Amniotic stem cell (primary cell): ENCODE measurements around the gene RIOK1.
"Not testable (repeated sequence)": the region's sequence is repeated elsewhere in the genome, so short reads cannot be mapped to it uniquely, and the experiment has no call there.

Experiments used
- DNase-seq: peaks from one replicate; lab custom pipeline; 2025; lab: John Stamatoyannopoulos, UW

Gene RIOK1

DNA sequence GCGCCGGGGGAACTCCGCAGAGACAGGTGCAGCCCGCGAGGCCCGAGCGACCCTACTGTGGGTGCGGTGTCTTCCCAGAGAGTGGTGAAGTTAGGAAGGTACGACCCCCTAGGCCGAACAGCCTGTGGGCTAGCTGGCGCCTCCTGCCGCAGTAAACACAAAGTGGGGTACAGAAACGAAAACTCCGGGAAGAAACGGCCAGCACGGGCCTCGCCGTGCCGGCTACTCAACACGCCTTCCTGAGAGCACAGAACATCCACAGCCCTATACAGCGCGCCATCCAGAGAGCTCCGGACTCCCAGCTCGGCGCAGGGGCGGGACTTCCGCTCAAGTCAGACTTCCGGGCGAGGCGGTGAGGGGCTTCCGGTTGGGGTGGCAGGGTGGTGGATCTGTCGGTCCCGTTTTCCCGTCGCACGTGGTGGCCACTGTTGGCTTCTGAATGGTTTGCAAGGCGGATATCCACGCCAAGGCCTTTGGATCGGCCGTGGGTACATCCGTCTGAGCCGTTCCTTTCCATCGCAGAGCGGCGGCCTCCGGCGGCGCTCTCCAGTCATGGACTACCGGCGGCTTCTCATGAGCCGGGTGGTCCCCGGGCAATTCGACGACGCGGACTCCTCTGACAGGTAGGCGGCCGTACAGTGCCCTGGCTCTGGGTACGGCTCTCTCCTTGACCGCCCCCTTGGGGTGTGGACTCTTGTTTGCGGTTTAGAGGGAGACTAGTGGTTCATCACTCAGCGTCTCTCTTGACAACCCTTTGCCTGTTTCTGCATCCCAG lies at the start of gene RIOK1, which contains the start of gene CAGE1:
Gene RIOK1, plus strand, starts transcription at position 358 of the 775 bp plus-strand sequence. Its CDS starts 195 bp downstream, at position 553.
Gene CAGE1, minus strand, starts transcription at position 292 of the 775 bp plus-strand sequence. CDS start 2,569 bp downstream, outside the sequence.
- peak; percentile 91 for DNase-seq

DNA sequence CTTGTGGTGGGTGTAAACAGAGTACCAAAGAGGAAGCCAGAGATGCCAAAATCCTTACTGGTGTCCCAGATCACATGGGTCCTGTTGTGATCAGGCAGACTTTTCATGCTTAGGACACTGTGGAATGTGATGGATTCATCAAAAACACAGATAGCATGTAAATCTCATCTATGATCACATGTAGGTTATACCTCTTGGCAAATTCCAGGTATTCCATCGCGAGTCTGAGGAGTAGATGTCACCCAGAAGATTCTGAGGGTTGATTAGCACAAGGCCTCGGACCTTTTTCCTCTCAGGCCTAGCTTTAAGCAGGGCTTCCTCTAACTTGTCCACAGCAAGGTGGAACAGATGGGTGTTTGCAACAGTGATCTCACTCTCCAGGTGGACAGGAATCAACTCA lies 48.3 kb upstream of the RIOK1 start:
- no peak for DNase-seq

DNA sequence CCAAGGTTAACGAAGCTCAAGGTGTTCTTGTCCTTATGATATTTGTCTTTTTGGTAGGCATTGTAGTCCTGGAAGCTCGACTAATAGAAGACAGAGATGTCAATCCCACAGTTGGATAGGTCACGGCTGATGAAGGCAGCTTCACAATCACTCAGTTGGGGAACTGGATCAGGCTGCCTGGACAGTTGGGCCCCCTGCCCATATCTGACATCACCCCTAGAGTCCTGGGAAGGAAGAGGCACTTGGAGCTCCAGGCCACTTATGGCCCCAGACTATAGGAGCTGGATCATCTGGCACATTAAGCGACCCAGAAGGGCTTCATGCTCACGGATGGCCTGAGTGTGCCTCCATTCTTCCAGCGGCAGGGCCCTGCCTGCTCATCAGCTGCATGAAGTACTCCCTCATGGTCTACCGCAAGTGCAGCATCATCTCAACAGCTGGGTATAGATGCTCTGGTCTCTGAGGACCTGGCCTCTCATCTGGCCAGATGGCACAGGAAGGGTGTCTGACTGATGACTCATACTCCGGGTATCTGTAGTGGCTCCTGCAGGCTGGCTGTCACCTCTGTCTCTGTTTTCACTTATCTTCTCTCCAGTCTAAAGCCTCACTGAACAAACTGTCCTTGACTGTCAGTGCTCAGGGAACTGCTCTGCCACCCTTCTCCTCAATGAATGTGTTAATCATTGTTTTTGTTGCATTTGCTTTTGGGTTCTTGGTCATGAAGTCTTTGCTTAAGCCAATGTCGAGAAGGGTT lies 47.4 kb upstream of the RIOK1 start:
- DNase-seq = no peak

DNA sequence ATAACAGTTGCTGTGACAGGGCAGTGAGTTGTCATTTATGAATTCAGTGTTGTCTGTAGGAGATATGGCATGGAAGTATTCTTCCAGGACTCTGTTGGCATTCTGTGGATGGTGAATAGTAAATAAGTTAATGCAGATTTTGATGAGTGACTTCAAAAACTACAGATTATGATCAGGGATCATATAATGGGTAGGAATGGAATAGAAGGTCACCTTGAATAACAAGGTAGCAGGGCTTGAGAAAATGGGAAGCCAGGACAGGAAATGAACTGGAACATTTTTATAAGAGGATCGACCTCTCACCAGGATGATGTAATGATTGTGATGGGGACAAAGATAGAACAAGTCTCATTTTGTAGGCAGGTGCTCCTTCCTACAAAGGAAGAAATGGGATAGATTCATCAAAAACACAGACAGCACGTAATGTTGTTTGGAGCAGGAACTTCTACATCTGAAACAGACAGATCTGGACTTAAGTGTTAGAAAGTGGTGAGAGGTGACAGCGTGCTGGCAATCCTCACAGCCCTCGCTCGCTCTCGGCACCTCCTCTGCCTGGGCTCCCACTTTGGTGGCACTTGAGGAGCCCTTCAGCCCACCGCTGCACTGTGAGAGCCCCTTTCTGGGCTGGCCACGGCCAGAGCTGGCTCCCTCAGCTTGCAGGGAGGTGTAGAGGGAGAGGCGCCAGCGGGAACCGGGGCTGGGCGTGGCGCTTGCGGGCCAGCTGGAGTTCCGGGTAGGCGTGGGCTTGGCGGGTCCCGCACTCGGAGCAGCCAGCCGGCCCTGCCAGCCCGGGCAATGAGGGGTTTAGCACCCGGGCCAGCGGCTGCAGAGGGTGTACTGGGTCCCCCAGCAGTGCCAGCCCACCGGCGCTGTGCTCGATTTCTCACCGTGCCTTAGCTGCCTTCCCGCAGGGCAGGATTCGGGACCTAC lies 45.8 kb upstream of the RIOK1 start:
- DNase-seq = no peak

DNA sequence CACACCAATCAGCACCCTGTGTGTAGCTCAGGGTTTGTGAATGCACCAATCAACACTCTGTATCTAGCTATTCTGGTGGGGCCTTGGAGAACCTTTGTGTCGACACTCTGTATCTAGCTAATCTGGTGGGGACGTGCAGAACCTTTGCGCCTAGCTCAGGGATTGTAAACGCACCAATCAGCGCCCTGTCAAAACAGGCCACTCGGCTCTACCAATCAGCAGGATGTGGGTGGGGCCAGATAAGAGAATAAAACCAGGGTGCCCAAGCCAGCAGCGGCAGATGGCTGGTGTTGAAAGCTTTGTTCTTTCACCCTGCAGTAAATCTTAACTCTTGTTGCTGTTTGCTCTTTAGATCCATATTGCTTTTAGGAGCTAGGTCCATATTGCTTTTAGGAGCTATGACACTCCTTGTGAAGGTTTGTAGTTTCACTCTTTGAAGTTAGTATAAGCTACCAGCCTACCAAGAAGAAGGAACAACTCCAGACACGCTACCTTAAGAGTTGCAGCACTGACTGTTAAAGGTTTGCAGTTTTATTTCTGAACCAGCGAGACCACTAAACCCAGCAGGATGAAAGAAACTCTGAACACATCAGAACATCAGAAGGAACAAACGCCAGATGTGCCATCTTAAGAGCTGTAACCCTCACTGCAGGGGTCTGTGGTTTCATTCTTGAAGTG lies 44.7 kb upstream of the RIOK1 start:
- not testable (repeated sequence) for DNase-seq

DNA sequence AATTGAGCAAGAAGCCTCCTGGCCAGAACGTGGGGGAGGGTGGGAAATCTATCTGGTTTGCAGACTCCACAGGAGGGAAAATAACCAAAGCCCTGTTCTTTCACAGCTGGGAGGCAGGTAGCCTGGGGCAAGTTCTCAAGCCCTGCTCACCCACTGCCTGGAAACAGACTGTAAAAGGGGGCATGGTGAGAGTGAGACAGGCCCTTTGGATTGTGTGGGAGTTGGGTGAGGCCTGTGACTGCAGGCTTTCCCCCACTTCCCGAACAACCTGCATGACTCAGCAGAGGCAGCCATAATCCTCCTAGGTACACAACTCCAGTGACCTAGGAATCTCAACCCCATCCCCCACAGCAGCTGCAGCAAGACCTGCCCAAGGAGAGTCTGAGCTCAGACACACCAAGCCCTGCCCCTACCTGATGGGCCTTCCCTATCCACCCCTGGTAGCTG lies 42.0 kb upstream of the RIOK1 start:
- DNase-seq = not testable (repeated sequence)

DNA sequence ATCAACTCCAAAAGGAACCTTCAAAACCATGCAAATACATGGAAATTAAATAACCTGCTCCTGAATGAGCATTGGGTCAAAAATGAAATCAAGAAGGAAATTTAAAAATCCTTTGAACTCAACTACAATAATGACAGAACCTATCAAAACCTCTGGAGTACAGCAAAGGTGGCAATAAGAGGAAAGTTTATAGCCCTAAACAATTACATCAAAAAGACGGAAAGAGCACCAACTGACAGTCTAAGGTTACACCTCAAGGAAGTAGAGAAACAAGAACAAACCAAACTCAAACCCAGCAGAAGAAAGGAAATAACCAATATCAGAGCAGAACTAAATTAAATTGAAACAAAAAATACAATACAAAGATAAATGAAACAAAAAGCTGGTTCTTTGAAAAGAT lies 39.0 kb upstream of the RIOK1 start:
- DNase-seq = not testable (repeated sequence)

DNA sequence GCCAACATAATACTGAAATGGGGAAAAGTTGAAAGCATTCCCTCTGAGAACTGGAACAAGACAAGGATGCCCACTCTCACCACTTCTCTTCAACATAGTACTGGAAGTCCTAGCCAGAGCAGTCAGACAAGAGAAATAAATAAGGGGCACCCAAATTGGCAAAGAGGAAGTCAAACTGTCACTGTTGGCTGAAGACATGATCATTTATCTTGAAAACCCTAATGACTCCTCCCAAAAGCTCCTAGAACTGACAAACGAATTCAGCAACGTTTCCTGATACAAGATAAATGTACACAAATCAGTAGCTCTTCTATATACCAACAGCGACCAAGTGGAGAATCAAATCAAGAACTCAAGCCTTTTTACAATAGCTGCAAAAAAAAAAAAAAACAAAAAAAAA lies 37.7 kb upstream of the RIOK1 start:
- not testable (repeated sequence) for DNase-seq

DNA sequence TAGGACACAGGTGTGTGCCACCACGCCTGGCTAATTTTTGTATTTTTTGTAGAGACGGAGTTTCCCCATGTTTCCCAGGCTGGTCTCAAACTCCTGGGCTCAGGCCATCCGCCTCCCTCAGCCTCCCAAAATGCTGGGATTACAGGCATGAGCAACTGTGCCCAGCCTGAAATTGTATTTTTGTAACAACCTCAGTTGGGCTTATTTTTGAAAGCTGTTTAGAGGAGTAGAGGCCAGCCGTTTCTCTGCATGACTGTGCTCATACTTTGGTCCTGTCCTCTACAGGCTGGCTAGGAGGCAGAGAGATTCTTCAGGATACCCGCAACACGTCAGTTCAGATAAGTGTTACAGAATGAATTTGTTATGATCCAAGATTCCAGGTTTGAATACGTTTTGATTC lies 22.2 kb upstream of the RIOK1 start:
- no peak for DNase-seq

DNA sequence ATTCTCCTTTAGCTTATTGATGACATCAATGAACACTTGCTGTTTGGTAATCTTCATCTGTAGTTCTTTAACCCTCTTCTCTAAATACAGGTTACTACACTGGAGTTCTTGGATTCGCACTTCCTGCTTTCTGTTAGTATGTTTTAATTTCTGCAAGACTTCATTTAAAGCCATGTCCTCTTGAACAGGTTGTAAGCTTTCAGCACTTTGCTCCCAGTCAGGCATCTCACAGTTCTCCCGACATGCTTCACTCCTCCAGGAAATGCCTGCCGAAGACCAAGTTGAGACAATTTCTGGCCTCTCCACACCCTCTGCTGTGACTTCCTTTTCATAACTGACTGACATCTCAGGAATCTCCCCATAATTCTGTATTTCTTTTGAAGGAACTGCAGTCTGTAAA lies 15.9 kb upstream of the RIOK1 start:
- DNase-seq = no peak

DNA sequence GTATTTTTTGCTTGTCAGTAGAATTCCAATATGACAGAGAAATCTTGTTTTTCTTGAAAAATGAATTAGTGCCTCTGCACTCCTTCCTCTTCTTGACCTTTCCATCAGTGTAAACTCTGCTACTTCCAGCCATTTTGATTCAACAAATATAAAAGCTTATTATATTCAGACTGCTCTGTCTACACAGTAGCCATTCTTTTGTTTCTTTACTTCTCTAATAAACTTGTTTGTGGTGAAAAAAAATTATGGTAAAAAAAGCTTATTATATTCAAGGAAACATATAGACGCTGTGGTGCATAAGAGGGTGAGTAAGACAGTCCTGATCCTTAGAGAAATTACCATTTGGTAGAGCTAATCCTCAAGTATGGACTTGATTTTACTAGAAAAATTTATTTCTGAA lies 11.6 kb upstream of the RIOK1 start:
- no peak for DNase-seq

DNA sequence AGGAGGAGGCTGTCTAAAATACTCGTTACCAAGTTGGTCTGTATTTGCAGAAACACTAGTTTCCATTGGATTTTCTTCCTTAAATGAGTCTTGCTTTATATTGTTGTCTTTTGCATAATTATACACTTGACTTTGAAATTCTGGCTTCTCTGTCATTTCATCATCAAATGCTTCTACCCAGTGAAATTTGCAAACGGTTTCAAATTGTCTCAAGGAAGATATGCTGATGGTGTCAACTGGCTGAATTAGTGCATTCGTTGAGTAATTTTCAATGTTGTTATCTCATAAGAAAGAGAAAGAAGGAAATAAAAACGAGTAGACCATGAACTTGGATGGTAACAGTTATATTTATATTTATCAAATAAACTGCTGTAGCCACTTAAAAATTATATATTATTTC lies 10.9 kb upstream of the RIOK1 start:
- DNase-seq = no peak

DNA sequence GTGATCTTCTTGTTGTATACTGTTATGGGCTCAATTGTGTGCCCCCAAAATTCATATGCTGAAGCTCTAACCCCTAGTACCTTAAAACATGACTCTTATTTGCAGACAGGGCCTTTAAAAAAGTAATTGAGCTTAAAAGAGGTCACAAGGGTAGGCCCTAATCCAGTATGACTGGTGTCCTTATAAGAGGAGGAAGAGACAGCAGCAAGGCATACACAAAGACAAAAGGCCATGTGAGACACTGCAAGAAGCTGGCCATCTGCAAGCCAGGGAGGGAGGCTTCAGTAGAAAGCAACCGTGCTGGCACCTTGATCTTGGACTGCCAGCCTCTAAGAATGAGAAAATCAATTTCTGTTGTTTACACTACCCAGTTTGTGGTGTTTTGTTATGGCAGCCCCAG lies 8.5 kb upstream of the RIOK1 start:
- DNase-seq = no peak

DNA sequence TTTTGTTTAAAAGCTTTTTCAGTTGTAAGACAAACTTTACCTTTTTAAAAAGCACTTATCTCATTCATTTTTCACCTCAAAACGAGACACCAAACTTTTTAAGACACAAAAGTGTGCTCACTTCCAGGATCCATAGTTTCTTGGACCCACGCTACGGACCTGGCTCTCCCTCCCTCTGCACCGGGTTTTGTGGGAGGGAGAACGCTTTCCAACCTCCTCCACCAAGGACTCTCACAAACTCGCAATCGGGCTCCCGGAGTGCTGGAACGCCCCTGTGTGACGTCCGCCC lies 502 bp upstream of the RIOK1 start:
- no peak for DNase-seq

DNA sequence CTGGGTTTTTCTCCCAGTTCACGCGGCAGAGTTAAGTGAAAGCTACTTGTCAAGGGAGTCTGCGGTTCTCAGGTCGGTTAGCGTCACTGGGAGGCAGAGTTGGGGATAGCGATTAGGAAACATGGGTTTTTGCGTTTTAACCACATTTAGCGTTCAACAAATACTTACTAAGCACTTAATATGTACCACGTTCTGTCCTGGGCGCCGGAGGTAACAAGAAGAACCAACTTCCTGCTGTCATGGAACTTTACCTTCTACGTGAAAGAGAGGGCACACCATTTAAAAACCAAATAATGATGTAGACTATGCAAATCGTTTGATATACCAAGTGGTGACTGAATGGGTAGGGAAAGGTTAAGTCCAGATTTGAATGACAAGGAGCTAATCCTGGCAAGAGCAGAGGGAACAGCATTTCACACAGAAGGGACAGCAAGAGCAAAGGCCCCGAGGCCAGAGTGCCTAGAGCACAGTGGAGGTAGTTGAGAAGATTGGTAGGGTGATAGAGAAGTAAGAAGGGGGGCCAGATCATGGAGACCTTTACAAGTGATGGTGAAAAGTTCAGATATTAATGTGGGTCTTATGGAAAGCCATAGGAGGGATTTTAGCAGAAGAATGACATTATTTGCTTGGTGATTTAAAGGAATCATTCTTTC lies 744 bp downstream of the RIOK1 start:
- DNase-seq = no peak

DNA sequence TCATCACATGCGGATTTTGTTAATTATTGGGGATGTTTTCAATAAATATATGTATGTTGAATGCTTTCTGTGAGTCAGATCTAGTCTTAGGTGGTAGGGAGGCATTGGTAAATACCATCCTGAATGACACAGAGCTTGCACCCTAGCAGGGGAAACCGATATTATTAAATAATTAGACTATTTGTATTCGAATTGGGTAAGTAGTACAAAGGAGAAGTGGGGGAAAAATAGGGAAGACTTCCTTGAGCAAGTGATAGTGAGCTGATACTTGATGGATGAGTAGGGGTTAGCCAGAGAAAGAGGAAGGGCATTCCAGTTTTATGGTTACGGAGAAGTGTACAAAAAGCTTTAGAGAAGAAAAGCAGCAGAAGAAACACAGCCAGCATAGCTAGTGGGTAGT lies 1.5 kb downstream of the RIOK1 start:
- no peak for DNase-seq

DNA sequence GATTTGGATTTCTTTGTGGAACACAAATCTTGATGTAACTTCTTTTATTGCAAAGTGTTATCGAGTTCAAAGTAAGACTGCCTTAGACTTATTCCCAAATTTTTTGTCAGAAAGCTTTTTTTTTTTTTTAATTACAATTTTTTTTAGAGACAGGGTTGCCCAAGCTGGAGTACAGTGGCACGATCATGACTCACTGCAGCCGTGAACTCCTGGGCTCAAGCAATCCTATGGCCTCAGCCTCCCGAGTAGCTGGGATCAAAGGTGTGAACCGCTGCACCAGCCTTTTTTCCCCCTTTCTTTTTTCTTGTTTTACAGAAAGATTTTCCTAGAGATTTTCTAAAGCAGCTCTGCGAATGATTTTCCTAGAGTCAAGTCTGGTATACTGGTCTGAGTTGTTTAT lies 2.8 kb downstream of the RIOK1 start:
- no peak for DNase-seq

DNA sequence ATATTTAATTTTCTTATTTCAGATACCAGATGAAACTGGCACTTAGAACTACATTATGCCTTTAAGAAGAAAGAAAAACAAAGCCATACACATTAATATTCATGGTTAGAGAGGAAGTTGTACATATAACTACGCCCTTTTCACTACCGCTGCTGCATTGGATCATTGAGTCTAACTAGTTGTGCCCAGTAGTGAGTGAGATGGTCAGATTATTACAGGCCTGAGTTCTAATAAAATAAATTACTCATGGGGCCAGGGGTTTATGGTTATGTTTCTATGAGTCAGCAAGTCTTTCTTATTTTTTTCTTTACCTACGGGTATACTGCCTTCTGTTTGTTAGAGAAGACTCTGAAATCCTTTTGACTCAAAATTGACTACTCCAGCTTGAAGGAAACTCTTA lies 11.5 kb downstream of the RIOK1 start:
- no peak for DNase-seq

DNA sequence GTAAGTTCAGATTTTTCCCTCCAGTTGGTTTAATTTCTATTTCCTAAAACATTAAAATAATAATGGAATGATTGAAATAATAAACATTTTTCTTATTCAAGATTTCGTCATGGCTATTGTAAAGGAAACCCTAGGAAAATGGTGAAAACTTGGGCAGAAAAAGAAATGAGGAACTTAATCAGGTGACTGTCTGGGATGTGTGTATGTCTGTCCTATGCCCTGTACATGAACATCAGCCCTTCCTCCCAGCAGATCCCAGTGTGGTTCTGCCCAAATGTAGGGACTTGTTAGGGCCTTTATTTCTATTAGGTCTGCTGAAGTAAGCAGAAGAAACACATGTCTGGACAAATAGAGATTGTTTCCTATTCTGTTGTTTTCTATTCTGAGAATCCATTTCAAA lies 13.1 kb downstream of the RIOK1 start:
- no peak for DNase-seq

DNA sequence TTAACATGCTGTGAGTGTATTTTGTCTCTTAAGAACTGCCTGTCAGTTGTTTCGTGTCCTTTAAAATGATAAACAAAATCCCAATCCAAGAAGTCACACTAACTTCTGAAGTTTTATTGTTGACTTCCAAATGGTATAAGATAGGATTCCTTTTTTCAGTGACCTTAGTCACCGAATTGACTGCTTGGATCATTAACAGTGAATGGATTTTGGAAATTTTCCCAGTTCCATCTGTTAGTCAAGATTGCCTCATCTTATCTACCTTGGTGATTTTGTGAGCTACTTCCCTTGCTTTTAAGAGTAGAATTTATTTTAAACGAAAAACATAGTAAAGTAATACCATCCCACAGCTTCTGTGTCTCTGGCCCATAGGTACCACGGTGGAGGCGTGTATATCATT lies 14.9 kb downstream of the RIOK1 start:
- DNase-seq = no peak

DNA sequence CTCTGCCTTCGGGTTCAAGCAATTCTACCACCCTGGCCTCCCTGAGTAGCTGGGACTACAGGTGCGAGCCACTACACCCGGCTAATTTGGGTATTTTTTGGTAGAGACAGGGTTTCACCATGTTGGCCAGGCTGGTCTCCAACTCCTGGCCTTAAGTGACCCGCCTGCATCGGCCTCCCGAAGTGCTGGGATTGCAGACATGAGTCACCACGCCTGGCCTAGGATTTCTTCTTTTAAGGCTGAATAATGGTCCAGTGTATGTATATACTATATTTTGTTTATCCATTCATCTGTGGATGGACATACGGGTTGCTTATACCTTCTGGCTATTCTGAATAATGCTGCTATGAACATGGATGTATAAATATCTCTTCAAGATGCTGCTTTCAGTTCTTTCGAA lies 17.1 kb downstream of the RIOK1 start:
- DNase-seq = no peak
